GM21515 (cell line): Measurements from ENCODE around the gene DCPS.
"Not testable (repeated sequence)": the region's sequence is repeated elsewhere in the genome, so short reads cannot be mapped to it uniquely, and the experiment has no call there.

Source experiments
- ATAC-seq: cut with Tn5 transposase; IDR thresholded peaks from one replicate; pipeline ENCODE4 v1.9.1; 2021; ENCODE audit not compliant: unreplicated experiment

Gene DCPS

DNA sequence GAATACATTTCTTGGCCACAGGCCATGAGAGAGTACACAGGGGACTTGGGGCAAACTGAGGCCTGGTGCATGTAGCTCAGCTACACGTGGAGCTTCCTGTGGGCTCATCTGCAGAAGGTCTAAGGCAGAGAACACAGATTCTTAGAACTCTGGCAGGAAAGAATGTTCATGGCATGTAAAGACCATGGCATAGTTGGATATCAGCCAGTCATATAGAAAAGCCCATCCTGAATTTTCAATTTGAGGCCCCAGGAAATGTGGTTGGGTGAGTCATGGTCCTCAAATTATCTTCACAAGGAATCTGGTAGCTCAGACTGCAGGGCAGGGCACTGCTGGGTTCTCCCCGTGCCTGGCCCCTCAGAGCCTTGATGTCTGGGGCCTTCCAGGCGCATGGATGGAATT, 37.9 kb downstream of the DCPS start:
- no peak for ATAC-seq

DNA sequence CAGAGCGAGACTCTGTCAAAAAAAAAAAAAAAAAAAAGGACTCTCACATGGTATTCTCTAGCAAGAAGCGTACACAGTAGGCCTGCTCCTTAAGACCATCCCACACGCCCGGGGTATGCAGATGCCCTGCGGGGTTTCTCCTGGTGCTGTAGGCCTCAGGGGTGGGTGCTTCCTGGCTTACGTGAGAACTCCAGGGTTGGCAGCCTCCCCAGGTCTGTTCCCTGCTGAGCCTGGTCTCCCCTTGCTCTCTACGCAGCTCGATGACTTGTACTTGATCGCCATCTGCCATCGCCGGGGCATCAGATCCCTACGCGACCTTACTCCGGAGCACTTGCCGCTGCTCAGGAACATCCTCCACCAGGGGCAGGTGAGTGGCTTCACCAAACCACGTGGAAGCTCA, 39.2 kb downstream of the DCPS start:
- no peak for ATAC-seq

DNA sequence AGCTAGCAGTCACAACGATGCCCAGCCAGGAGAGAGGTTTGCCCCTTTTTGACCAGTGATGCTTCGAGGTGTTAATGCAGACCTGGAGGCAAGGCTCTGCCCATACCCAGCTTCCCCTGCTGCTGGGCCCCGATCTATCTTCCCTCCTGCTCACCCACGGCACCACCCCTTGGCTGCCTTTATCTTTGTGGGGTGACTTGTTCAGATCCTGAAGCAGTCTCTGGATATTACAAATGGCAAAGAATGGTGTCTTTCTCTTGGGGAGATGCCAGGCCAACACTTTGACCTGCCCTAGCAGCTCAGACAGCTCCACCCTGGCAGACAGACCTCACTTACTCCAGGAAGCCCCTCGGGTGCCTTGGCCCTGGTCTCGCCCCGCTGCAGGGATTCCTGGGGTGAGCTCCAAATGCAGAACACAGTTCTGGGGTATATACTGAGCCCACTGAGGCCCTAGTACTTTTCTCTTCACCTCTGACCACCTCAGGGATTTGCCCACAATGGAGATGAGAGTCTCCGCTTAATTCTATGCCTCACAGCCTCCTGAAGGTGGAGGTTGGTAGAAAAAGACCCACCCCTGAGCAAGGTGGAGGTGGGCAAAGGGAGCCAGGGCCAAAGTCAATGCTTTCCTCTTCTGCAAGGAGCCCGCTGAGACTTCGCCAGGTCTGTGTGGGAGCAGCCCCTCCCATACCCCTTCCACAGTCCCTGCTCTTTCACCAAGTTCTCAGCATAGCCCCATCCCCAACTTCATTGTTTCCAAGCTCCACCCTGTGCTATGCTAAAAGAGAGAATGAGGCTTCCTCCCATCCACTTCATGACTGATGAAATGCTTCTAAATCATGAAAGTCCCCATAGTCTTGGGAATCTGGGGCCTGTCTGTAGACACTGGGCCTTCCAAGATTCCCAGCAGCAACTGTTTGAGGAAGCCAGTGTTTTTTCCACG, 40.6 kb downstream of the DCPS start:
- no peak for ATAC-seq

DNA sequence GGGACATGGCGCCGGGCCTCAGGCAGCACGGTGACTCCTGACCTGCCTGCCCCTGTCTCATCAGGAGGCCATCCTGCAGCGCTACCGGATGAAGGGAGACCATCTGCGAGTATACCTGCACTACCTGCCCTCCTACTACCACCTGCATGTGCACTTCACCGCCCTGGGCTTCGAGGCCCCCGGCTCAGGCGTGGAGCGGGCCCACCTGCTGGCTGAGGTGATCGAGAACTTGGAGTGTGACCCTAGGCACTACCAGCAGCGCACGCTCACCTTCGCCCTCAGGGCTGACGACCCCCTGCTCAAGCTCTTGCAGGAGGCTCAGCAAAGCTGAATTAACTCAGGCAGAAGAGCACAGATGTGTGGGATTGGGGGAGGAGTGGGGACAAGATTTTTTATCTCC, 41.4 kb downstream of the DCPS start:
- no peak for ATAC-seq

DNA sequence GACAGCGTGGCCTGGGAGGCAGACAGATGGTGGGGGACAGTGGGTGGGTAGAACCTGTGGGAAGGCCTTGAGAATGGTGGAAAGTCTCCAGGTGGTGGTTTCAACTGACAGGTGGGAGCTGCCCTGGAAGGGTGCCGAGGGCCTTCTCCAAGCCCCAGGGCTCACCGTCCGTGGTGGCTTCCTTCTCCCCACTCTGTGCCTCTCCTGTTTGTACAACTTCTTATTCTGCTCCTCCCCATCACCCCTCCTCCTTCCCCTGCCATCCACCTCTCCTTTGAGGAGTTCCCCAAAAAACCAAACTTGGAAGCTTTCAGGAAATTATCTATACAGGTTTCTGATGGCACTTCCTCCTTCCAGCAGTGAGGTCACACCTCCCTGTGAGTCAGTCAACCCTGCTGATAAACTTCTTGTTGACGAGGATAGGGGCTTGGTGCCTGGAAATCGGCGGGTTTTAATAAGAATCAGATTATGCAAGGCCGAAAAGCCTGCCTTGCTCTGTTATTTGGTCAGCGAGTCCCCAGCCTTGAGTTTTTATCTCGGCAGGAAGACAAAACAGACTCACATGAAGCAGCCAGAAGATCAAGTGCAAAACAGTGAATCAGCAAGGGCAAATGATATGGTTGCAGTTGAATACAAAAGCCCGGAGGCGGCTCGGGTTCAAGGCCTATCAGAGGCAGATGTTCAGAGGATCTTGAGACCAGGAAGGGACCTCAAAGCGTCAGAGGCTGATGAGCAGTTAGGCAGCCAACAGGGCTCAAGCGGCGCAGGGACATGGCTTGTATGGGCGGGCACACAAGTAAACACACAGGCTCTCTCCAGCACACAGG, 42.1 kb downstream of the DCPS start:
- ATAC-seq: no peak

DNA sequence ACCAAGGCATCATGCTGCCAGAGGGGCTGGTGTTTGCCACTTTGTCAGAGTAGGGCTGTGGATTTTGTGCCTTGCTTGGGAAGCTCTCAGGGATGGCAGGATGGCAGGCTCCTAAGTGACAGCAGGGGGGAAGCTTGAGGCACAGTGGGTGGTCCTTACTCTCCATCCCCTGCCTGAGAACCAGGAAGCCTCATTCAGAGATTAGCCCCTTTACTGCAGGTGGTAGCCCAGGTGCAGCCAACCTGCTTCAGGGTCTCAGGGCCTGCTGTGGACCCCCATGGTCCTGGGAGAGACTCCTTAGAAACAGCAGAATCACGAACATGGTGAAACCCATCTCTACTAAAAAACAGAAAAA, 42.7 kb downstream of the DCPS start:
- ATAC-seq: no peak

DNA sequence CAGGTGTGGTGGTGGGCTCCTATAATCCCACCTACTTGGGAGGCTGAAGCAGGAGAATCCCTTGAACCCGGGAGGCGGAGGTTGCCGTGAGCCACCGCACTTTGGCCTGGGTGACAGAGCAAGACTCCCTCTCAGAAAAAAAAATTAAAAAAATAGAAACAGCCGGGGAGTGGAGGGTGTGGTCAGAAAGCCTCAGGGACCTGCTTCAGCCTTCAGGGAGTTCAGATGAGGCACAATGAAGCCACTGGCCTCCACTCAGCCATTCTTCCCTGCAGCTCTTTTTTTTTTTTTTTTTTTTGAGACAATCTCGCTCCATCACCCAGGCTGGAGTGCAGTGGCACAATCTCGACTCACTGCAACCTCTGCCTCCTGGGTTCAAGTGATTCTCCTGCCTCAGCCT, 43.1 kb downstream of the DCPS start:
- ATAC-seq: not testable (repeated sequence)

DNA sequence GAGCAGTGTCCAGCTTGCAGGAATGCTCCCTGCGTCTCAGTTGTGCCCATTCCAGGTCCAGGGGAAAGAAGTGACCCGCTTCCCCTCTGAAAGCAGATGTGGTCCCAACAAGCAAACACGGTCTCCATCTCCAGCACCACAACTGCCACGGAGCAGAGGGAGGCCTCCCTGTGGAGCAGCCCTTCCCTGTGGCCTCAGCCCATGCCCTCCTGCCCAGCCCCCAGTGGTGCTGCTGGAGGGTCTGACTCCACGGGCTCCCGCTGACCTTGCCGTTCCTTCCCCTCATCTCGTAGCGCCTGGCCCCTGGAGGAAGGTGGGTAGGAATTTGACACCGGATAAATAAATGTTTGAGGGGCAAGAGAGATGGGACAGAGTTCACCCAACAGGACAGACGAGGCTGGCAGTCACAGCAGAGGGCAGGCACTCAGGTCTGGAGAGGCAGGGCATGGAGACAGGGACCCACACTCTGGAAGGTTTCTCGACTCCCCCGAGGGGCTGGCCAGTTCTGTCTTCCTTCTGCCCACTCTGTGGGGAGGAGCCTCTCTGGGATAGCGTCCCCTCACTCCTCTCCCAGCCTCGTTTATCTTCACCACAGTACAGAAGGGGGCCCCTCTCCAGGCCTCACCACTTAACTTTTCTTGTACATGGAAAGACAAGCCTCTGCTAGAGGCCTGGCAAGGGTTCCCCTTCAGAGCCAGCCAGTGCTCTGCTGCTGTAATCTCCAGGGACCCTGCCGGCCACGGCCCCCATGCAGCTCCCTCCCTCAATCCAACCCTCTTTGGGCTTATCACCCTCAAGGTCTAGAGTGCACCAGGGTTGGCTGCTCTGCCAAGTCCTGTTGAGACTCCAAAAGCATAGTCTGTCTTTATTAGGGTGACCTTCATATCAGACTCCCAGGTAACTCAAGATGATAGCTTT, 44.1 kb downstream of the DCPS start:
- no peak for ATAC-seq

DNA sequence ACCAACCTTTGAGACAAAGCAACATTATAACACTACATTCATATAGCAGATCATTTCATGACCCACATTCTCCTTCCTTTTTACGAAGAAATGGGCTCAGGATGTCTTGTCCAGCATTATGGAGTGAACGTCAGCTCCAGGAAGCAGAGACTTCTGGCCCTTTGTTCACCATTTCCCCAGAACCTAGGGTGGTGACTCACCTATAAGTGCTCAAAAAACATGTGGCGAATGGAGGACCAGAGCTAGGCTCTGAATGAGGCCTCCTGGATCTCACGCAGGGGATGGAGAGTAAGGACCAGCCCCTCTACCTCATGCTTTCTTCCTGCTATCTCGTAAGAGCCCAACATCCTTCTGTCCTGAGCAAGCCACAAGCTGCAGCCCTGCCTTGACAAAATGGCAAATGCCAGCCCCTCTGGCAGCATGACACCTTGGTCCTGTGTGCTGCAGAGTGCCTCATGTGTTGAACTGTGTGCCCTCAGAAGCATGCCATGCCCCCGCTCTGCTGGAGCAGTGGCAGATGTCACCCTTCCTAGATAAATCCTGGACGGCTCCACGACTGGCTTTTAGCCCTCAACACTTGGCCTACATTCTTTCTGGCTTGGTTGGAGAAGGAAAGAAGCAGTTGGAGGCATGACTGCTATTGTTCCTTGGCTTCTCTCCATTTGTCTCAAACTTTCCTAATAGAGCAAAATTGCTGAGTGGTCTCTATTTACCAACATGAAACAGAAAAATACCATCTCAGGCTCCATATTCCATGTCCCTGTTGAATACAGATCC, 45.1 kb downstream of the DCPS start:
- no peak for ATAC-seq

DNA sequence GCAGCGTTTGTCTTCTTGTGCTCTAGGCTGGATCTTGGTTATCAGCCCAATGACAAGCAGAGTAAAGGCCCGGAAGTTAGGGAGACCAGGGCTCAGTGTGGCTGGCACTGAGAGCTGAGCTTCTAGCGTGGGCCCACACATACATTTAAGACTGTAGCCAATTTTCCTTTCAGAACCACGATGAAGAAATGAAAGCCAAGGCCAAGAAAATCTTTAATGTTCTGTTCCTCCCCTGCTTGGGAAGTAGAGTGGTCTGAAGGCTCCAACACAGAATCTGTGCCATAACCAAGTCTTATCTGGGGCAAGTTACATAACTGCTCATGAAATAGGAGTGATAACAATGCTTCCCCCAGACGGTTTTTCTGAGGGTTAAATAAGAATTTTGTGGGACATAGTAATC, 47.0 kb downstream of the DCPS start:
- no peak for ATAC-seq

DNA sequence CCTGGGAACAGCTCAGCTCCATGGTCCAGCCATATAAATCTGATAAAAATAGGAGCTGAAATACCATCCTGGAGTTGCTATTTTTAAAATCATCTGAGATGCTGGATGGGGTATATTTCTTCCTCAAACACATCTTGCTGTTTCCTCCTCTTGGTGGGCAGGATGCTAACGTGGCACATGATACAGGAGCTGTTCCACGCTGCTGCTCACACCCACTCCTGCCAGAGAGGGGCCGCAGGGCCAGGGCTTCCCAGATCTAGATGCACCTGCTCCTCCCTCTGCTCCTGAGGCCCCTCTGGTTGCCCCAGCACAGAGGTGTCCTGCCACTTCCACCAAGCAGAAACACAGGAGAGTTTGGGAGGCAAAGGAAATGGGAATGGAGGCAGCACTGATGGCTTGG, 48.3 kb downstream of the DCPS start:
- ATAC-seq: no peak

DNA sequence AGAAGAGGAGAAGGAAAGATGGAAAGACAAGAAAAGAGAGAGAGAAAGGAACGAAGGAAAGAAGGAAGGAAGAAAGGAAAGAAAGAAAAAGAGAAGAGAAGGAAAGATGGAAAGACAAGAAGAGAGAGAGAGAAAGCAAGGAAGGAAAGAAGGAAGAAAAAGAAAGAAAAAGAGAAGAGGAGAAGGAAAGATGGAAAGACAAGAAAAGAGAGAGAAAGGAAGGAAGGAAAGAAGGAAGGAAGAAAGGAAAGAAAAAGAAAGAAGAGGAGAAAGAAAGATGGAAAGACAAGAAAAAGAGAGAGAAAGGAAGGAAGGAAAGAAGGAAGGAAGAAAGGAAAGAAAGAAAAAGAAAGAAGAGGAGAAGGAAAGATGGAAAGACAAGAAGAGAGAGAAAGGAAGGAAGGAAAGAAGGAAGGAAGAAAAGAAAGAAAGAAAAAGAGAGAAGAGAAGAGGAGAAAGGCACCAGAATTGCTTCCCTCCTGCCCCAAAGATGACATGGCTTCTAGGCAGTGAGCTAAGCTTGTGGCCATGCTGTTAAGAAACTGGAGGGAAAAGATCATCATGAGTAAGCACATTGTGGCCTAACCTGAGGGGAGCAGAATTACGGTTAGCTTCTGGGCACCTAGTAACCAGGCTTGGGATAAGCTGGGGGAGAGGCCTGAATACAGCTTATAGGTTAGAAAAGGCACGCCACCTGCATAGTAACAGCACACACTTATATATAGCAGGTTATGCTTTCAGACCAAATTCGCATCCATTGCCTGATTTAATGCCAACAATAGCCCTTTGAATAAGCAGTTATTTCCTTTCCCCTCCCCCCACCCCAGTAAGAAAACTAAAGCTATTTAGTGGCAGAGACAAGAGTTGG, 49.3 kb downstream of the DCPS start:
- ATAC-seq: no peak

DNA sequence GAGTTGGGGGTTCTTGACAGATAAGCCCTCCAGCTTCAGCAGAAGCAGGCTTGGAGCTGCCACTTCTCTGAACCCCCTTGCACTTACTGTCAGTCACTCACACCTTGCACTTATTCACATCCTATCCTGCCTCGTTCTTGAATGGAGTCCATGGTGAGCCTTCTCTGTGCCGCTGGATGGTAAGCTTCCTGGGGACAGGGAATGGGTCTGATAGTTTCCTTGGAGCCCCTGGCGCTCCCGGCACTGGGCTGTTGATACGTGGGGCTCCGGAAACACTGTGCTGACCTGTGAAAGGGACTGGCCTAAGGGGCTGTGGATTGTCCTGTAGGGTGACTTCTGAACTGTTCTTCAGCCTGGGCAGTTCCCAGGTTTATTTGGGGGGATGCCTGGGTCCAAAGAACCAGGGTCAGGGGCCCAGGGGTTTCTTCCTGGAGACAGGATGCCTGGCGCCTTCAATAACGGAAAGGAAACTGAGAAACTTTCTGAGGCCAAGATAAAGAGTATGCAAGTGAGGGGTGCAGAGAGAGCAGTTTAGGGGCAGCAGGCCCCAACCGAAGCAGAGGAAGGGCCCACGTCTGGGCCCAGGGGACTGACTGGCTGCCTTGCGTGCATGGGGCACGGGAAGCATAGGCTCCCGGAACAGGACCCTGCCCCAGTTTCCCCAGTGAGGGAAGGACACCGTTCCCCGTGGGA, 50.9 kb downstream of the DCPS start:
- ATAC-seq: peak; percentile 41

DNA sequence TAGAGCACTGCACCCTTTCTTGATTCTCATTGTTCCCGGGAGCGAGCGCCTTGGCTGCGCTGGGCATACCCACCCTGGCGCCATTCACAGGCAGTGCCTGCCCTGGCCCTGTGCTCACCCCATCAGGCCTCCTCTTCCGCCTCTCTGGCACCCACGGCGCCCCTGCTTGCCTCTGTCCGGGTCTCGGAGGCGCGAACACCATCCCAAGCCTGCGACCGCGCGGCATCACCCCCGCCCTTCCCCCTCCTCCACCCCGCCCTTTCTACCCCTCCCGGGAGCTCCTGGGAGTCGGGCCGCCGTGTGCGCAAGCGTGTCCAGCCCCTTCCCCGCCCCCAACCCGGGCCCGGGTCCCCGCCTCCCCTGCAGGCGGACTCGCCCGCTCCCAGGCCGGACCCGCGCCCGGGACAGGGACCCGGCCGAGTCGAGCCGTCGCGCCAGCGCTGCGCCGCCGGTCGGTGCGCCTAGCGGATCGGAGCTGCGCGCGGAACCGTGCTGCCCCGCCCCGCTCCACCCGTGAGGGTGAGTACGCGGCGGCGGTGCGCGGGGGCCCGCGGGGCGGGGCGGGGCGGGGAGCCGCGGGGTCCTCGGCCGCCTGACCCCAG, 51.6 kb downstream of the DCPS start, which contains the start of gene ST3GAL4:
TSS of gene ST3GAL4 (plus strand) at position 363 of the 602 bp plus-strand sequence. CDS start 50,470 bp downstream, outside the sequence.
- ATAC-seq: peak; percentile 62

DNA sequence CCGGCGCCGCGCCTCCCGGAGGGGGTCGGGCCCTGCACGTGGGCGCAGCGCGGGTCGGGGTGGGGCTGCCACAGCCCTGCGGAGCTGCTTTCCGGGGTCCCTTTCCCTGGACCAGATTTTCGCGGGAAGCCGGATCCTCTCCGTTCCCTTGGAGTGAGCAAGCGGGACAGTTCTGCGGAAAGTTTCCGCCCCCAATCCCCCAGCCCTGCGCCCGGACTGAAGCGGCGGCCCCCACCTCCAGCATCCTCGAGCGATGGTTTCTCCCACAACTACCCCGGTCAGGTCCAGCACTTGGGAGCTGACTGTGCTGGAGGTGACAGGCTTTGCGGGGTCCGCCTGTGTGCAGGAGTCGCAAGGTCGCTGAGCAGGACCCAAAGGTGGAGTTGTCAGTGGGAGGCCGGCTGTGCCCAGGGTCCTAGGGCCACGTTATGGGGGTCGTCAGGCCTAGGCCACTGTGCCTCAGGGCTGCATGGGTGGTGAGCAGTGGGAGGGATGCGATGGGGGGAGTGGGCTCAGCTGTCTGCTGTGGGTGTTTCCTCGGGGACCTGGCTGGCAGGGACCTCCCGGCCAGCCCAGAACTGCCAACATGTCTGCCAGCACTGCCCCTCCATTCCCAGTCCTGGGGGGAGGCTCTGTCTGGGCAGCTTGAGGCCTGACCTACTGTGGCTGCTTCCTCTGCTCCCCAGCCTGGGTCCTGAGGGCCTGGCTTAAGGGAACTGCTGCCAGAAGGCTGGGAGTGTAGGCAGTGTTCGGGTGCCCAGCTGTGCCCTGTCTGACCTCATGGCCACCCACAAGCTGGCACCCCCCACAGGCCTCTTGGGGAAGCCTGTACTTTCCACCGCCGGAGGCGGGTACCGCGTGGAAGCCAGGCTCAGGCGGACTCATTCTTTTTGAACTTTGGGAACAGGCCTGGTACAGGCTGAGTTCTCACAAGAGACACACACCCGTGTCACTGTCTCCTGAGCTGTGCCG, 52.4 kb downstream of the DCPS start:
- peak; percentile 13 for ATAC-seq

DNA sequence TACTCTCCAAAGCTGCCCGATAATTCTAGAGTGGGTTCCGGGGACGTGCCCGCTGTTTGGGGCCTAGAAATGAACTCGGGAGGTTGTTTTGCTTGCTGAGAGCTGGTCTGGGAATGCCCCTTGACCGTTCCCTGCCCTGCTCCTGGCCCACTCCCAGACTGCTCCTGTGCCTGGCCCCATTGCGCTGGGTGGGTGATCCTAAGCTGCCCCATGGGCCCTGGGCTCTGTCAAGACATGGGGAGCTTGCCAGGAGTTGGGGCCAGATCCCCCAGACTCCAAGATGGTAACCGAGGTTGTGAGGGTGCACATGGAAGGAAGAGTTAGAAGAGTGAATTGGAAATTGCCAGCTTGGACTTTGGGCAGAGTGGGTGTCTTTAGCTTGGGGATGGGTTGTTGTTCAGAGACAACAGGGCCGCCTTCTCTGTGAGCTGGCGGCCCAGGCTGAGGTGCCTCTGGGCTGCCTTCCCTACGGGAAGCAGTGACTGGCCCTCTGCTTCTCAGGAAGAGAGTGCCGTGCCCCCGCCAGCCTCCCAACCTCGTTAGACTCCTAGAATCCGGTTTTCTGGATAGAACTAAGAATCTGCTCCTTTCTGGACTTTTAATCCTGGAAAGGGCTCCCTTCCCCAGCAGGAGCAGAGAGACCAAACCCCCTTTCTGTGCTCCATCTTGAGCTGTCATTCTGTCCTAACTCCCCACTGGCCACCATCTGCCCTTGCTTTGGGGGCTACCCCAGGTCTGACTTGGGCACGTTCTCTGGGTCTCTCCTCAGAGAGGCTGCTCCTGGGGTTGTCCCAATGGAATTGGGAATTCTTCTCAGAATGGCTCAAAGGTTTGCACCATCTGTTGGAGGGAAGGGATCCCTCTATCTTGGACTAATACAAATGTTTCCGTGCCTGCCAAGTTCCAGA, 53.4 kb downstream of the DCPS start:
- ATAC-seq: no peak
